GM21360 (cell line): ENCODE results near the gene TPX2.
A peak's percentile ranks its signal among the peaks of the same experiment; 100 is the strongest.

ENCODE experiments used
- ATAC-seq: cut with Tn5 transposase; IDR thresholded peaks from one replicate; pipeline ENCODE4 v1.9.1; 2021; ENCODE audit warnings: mild to moderate bottlenecking, moderate library complexity; ENCODE audit not compliant: unreplicated experiment

Gene TPX2, protein sequence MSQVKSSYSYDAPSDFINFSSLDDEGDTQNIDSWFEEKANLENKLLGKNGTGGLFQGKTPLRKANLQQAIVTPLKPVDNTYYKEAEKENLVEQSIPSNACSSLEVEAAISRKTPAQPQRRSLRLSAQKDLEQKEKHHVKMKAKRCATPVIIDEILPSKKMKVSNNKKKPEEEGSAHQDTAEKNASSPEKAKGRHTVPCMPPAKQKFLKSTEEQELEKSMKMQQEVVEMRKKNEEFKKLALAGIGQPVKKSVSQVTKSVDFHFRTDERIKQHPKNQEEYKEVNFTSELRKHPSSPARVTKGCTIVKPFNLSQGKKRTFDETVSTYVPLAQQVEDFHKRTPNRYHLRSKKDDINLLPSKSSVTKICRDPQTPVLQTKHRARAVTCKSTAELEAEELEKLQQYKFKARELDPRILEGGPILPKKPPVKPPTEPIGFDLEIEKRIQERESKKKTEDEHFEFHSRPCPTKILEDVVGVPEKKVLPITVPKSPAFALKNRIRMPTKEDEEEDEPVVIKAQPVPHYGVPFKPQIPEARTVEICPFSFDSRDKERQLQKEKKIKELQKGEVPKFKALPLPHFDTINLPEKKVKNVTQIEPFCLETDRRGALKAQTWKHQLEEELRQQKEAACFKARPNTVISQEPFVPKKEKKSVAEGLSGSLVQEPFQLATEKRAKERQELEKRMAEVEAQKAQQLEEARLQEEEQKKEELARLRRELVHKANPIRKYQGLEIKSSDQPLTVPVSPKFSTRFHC

DNA sequence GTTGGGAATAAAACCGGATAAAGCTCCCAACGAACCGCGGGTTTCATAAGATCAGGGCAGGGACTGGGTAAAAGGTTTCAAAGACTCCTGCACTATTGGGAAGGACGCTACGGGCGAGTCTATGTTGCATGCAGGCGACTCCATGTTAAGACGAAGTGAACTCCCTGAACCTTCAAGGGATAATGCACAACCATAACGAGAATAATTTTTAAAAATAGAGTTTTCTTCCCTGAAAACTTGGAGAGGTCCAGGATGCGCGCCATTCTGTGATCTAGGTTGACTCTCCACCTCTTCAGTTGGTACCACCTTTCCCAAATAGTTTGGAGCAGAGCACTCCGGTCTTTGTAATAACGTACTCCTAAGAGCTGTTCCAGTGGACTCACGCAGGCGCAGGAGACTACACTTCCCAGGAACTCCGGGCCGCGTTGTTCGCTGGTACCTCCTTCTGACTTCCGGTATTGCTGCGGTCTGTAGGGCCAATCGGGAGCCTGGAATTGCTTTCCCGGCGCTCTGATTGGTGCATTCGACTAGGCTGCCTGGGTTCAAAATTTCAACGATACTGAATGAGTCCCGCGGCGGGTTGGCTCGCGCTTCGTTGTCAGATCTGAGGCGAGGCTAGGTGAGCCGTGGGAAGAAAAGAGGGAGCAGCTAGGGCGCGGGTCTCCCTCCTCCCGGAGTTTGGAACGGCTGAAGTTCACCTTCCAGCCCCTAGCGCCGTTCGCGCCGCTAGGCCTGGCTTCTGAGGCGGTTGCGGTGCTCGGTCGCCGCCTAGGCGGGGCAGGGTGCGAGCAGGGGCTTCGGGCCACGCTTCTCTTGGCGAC, at the start of gene TPX2:
Gene TPX2, plus strand, starts transcription at position 562 of the 821 bp plus-strand sequence. CDS start 18,187 bp downstream, outside the sequence.
- ATAC-seq, result peak; percentile 97

DNA sequence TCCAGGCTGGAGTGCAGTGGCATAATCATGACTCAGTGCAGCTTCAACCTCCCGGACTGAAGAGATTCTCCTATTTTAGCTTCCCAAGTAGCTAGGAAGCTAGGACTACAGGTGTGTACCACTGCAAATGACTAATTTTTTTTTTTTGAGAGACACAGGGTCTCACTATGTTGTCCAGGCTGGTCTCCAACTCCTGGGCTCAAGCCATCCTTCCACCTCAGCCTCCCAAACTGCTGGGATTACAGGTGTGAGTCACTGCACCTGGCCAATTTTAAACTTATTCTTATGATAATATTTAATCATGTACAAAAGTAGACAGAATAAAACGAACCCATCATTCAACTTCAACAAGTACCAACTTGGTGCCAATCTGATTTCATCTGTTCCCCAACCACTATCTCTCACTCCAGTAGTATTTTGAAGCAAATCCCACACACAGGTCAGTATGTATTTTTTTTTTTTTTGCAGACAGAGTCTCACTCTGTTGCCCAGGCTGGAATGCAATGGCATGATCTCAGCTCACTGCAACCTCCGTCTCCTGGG, 48.9 kb upstream of the TPX2 start:
- ATAC-seq, result no peak

DNA sequence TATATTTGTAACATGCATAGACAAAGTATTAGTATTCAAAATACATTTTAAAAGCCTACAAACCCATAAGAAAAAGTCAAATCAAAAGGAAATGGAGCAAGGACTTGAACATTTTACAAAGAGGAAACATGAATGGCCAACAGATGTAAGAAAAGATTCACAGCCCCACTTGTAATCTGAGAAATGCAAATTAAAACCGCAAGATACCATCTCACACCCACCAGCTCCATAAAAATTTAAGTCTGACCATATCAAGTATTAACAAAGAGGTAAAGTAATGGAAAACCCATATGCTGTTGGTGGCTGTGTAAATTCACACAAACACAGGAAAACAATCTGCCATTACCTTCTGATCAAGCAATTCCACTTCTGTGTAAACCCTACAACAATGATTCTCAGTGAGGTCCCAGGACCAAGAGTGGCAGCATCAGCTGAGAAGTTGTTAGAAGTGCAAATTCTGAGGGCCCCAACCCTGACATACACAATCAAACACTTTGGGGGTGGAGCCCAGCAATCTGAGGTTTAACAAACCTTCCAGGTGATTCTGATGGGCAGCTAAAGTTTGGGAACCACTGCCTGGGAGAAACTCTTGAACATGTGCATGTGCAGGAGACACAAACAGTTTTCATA, 47.3 kb upstream of the TPX2 start:
- peak; percentile 49 for ATAC-seq

DNA sequence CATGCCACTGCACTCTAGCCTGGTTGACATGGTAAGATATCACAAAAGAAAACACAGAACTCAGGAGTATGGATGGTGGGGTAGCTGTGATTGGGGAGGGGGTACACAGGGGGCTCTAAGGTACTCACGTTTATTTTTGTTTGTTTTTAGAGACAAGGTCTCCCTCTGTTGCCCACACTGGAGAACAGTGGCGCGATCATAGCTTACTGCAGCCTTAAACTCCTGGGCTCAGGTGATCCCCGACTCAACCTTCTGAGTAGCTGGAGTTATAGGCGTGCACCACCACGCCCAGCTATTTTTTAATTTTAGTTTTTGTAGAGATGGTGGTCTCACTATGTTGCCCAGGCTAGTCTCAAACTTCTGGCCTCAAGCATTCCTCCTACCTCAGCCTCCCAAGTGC, 45.7 kb upstream of the TPX2 start:
- ATAC-seq, result no peak

DNA sequence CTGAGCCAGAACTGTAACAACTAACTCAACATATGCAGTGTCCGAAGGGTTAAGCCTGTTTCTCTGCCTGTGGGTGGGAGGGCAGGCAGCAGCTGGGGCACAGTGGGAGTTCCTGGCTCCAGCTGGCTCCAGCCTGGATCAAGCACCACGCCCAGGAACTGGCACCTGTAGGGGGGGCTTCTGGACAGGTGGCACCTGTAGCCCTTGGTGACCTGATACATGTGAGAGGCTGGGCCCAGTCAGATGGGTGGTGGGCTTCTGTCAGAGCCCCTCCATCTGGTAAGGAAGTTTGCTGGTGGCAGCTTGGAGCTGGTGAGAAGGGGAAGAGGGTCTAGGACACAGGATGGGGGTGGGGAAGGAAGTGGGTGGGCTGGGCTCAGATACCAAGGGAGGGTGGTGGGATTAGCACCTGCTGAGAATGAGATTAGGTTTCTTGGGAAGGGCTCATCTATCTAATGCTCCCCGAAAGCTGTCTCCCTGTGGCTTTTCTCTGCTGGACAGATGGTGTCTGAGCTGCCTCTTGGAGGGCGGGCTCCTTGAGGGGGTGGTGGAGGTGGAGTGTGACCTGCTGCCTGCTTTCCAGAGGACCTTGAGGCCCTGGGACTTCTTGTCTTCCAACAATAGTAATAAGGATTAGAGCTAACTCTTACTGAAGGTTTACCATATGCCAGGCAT, 45.0 kb upstream of the TPX2 start:
- no peak for ATAC-seq

DNA sequence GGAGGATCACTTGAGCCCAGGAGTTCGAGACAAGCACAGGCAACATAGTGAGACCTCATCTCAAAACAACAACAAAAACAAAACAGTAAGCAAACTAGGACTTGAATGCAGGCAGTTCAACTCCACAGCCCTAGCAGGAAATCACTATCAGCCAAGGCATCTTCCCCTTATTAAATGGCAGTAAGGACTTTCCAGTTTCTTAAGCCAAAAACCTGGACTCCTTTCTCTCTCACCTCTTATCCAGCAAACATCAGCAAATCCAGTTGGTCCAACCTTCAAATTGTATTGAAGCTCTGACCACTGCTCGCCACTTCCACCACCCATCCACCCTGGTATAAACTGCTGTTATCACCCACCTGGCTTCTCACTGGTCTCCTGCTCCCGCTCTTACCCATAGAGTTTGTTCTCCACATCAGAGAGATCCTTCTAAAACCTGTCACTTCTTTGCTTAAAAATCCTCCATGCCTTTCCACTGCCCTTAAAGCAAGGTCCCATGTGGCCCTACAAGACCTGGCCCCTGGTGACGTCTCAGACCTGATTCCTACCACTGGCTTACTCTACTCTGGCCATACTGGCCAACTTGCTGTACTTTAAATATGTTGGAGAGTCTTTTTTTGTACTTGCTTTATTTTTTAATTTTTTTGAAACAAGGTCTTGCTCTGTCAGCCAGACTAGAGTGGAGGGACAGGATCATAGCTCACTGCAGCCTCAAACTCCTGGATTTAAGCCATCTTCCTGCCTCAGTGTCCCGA, 44.1 kb upstream of the TPX2 start:
- ATAC-seq, result no peak

DNA sequence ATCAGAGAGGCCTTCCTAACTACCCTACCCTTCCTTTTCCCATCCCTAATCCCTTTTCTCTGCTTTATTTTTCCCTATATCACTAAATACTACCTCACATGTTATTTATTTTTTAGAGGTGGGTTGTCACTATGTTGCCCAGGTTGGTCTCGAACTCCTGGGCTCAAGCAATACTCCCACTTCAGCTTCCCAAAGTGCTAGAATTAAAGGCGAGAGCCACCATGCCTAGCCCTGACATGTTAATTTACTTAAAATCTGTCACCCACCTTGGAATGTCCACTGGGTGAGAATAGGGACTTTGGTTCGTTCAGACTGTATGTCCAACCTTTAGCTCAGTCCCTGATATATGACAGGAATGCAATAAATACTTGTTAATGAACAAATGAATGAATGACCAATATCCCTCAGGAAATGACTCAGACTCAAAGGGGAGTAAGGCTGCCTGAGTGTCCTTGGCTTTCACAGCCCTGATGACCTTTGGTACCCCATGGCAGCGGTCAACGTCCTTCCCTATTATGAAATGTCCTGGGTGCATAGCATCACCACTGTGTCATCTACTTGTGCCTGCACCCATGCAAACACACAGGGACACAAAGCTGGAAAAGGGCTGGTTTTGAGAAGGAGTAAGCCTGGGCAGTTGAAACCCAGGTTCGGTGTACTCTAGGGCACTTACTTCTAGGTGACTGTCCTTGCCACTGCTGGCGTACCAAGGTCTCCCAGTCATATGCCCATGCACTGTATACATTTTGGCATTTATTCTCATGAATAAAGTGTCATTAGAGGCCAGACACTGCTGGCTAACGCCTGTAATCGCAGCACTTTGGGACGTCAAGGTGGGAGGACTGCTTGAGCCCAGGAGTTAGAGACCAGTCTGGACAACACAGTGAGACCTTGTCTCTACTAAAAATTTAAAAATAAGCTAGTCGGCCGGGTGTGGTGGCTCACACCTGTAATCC, 43.0 kb upstream of the TPX2 start:
- no peak for ATAC-seq

DNA sequence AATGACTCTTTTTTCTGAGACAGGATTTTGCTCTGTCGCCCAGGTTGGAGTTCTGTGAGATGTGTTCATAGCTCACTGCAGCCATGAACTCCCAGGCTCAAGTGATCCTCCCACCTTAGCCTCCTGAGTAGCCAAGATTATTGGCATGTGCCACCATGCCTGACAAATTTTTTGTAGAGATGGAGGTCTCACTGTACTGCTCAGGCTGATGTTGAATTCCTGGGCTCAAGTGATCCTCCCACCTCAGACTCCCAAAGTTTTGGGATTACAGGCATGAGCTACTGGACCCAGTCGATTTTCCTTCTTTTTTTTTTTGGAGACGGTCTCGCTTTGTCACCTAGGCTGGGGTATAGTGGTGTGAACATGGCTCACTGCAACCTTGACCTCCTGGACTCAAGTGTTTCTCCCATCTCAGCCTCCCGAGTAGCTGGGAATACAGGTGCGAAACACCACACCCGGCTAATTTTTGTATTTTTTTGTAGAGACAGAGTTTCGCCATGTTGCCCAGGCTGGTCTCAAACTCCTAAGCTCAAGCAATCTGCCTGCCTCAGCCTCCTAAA, 40.8 kb upstream of the TPX2 start:
- no peak for ATAC-seq

DNA sequence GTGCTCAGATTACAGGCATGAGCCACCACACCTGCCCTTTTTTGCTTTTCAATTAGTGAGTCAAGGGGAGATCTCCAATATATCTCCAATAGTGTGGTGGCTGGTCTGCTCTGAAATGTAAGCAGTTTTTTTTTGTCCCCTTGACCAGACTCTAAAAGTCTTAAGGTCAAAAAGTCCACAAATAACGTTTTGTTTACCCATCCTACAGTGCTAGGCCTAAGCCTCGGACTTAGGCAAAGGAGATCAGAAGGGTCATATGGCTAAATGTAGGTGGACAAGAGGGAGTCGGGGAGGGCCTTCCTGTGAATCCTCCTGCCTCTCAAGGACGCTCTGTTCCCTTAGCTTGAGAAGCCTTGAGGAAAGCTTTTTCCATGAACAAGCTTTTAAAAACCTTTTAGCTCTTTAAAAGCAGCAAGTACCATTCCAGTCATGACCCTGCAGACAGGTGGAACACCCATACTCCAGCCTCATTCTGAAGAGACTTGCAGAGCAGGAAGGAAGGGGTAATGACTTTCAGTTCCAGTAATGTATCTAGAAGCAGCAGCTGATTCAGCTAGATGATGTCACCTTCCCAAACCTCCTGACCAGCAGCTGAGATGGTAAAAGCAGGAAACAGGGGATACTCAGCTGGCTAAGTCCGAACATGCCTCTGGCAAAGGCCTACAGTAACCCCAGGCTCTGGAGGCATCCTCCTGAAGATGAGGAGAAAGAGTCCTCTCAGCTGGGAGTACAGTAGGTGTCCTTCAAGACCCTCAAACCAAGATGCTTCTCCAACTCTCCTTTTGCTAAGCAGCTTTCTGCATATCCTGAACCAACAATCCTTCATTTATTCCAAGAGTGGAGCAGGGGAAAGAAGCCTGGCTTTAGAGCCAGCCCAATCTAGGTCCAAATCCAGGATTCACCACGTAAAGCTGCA, 40.0 kb upstream of the TPX2 start:
- peak; percentile 91 for ATAC-seq

DNA sequence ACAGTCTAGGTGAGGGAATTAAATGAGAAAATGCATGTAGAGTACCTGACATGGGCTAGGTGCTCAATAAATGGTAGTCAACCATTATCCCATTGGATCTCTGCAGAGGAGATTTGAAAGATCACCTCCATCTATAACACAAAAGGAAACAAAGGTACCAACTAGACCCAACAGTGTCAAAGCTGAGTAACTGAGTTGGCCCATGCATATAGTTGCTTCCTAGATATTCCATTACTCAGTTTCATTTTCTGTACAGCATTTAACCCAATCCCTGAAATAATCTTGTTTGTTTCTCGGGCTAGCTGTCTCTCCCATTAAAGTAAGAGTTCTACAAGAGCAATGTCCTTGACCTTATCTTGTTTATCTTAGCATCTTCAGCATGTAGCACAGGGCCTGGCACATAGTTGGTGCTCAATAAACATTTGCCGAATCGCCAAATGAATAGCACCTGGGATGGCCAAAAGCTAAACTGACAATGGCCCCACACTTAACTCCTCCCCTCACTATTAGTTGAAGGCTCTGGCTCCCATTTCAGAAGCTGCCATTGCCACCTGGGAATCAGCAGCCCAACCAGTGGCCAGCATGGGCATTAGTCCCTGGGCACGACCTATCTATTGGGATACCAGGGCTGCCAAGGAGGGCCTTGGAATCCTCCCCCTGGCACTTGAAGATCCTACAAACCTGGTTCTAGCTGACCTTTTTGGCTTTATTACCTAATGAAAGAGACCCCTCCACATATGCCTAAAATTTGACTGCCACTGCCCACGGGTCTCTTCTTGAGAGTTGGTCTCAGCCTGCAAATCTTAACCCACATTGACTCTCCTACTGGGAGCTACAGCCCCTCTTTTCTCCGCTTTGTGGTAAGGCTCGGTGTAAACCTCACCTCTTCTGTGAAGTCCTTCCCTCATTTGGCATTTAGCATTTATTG, 39.0 kb upstream of the TPX2 start:
- no peak for ATAC-seq

DNA sequence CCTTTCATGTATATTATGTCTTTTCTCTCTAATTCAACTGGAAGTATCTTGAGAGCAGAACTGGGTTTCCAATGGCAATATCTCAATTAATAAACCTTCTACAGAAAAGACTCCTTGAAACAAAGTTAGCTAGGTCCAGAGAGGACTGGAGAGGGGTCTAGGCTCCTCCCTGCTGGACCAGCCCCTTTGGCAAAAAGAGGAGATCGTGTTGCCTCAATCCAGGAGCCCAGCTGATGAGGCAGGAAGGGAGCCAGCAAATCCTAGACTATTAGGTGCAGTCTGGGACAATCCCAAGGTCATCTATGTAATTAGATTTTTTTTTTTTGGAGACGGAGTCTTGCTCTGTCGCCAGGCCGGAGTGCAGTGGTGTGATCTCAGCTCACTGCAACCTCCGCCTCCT, 38.3 kb upstream of the TPX2 start:
- no peak for ATAC-seq

DNA sequence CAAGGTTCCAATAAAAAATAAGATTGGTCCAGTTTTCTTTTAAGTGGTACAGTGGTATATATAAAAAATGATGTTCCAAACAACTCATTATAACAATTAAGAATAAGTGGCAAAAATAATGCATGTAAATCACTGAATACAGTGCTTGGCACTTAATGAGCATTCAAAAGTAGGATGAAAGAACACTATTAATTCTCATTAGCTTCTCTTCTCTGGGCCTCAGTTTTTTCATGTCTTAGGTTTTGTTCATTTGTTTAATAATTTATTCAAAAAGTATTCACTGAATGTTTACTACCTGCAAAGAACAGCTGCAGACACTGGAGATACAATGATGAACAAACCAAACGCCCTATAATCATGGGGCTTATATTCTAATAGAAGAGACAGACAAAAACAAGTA, 37.5 kb upstream of the TPX2 start:
- ATAC-seq, result no peak

DNA sequence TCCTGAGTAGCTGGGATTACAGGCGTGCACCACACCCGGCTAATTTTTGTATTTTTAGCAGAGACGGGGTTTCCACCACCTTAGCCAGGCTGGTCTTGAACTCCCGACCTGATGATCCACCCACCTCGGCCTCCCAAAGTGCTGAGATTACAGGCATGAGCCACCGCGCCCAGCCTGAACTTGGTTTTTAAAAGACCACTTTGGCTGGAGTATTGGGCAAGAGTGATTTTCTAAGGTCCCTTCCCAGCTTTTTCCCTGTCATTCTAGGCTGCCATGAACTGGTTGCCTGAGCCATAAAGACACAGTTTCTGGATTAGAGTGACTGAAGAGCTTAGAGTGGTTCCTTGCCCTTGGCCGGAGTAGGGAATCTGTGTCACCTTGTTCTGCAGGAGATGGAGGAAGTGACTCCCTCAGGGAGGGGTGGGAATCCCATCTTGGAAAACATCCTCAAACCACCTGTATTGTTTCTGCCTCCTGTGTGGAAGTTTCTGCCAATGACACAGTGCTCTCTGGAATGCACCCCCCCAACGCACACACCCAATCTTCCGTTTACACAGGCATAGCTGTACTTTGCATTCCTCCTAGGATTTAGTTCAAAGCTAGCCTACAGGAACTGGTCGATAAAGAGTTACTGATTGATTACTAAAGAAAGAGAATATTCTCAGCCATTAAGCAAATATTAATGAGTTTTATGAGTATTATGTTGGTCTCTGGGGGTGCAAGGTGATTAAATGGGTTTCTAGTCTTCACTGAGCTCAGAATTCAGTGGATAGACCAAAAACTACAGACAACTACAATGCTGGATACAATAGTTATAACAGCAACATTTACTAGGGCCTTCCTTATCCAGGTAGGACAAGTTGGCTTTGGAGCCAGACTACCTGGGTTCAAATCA, 34.6 kb upstream of the TPX2 start:
- no peak for ATAC-seq

DNA sequence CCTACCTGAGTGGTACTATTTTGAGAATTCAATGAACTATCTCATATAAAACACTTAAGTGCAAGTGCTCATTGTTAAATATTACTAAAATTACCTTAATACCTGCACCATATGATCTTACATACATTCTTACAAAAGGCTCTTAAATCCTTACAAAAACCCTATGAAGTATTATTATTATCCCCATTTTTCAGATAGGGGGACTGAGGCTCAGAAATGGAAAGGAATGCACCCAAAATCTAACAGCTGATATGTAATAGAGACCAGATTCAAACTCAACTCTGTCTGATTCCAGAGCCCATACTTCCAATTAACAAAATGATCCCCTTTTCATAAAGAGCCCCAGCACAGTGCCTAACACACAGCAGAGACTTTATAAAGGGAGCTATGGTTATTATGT, 33.9 kb upstream of the TPX2 start:
- ATAC-seq, result no peak
